Tibial nerve (tissue), 4 donors: ENCODE data around the gene CALML5.

ENCODE experiments used
- CTCF ChIP-seq, 5 experiments: fragments of 200-600 bp in 3 of 5; fragments of 450-650 bp in 2 of 5; sonication (generic) in 3 of 5; IDR thresholded peaks; one replicate each; pipeline ENCODE4 v1.5.1; 2016 to 2019; ENCODE audit warnings: antibody characterized with exemption in 5 of 5, mild to moderate bottlenecking in 3 of 5, moderate library complexity in 2 of 5
- EP300 ChIP-seq, 2 donors: sonication (generic); formaldehyde crosslinking; IDR thresholded peaks; one replicate each; pipeline ENCODE4 v1.6.1; 2017; ENCODE audit warnings: antibody characterized with exemption in 2 of 2, mild to moderate bottlenecking in 1 of 2

- TF ChIP-seq CTCF (IDR thresholded peaks at IDR 0.05) (no peak), EP300 (IDR thresholded peaks at IDR 0.05) (no peak)
Measured at GRCh38 chr10:5529702-5530411, 30.5 kb upstream of the CALML5 start.
